Trophoblast cell (in vitro differentiated cells and primary cell): ENCODE data around the gene IVD.

Experiments
- DNase-seq, 2 donors: peaks; one replicate each; pipeline ENCODE4 v3.0.0-alpha.2; 2016
- H2AFZ ChIP-seq: 2 replicates; pipeline ENCODE4 v1.6.1; 2013; ENCODE audit warnings: low read length, moderate library complexity, mild to moderate bottlenecking; ENCODE audit not compliant: insufficient read depth, poor library complexity
- H2AK5ac ChIP-seq: 2 replicates; pipeline ENCODE4 v1.6.1; 2013; ENCODE audit warnings: mild to moderate bottlenecking, low read length
- H2BK120ac ChIP-seq: 2 replicates; pipeline ENCODE4 v1.6.1; 2013; ENCODE audit warnings: low read length, mild to moderate bottlenecking, moderate library complexity; ENCODE audit not compliant: insufficient read depth, poor library complexity
- H2BK12ac ChIP-seq: 2 replicates; pipeline ENCODE4 v1.6.1; 2013; ENCODE audit warnings: mild to moderate bottlenecking, low read length, moderate library complexity
- H2BK5ac ChIP-seq: 2 replicates; pipeline ENCODE4 v1.6.1; 2013; ENCODE audit warnings: low read length, low read depth, moderate library complexity, mild to moderate bottlenecking; ENCODE audit not compliant: poor library complexity
- H3K14ac ChIP-seq: 2 replicates; pipeline ENCODE4 v1.6.1; 2013; ENCODE audit warnings: mild to moderate bottlenecking, low read length
- H3K18ac ChIP-seq: 2 replicates; pipeline ENCODE4 v1.6.1; 2013; ENCODE audit warnings: mild to moderate bottlenecking, low read length
- H3K23ac ChIP-seq: 2 replicates; pipeline ENCODE4 v1.6.1; 2013; ENCODE audit warnings: low read length
- H3K27ac ChIP-seq: 2 replicates; pipeline ENCODE4 v1.5.1; 2013; ENCODE audit warnings: low read depth, mild to moderate bottlenecking, inconsistent platforms, low read length, moderate library complexity
- H3K27me3 ChIP-seq: 2 replicates; pipeline ENCODE4 v1.6.1; 2013; ENCODE audit warnings: inconsistent platforms, mild to moderate bottlenecking, low read length, moderate library complexity; ENCODE audit not compliant: insufficient read depth
- H3K36me3 ChIP-seq, 2 experiments: 1 replicate in 1 of 2; 2 replicates in 1 of 2; pipeline ENCODE4 v1.6.1; 2013; ENCODE audit warnings: low read length in 2 of 2, mild to moderate bottlenecking in 2 of 2, moderate library complexity in 1 of 2; ENCODE audit not compliant: insufficient read depth in 2 of 2, control insufficient read depth in 1 of 2
- H3K4ac ChIP-seq: 2 replicates; pipeline ENCODE4 v1.6.1; 2013; ENCODE audit warnings: low read depth, mild to moderate bottlenecking, low read length, moderate library complexity
- H3K4me1 ChIP-seq, 2 experiments: 1 replicate in 1 of 2; 2 replicates in 1 of 2; pipeline ENCODE4 v1.6.1; 2013; ENCODE audit warnings: low read length in 2 of 2, mild to moderate bottlenecking in 2 of 2, moderate library complexity in 1 of 2; ENCODE audit not compliant: insufficient read depth in 2 of 2, control insufficient read depth in 1 of 2
- H3K4me2 ChIP-seq: 2 replicates; pipeline ENCODE4 v1.6.1; 2013; ENCODE audit warnings: inconsistent platforms, mild to moderate bottlenecking, low read length, moderate library complexity
- H3K4me3 ChIP-seq: 2 replicates; pipeline ENCODE4 v1.5.1; 2013; ENCODE audit warnings: mild to moderate bottlenecking, low read depth, low read length, inconsistent platforms
- H3K79me1 ChIP-seq: one replicate; pipeline ENCODE4 v1.6.1; 2013; ENCODE audit warnings: low read length
- H3K79me2 ChIP-seq: 2 replicates; pipeline ENCODE4 v1.6.1; 2013; ENCODE audit warnings: low read length, mild to moderate bottlenecking; ENCODE audit not compliant: control insufficient read depth, insufficient read depth, poor library complexity
- H3K9ac ChIP-seq: 2 replicates; pipeline ENCODE4 v1.6.1; 2013; ENCODE audit warnings: mild to moderate bottlenecking, low read length
- H3K9me3 ChIP-seq: 2 replicates; pipeline ENCODE4 v1.6.1; 2013; ENCODE audit warnings: low read depth, mild to moderate bottlenecking, control low read depth, inconsistent platforms, low read length; ENCODE audit not compliant: insufficient read depth
- H4K12ac ChIP-seq: 2 replicates; pipeline ENCODE4 v1.6.1; 2013; ENCODE audit warnings: low read depth, mild to moderate bottlenecking, low read length, moderate library complexity
- H4K8ac ChIP-seq: 2 replicates; pipeline ENCODE4 v1.6.1; 2013; ENCODE audit warnings: low read depth, mild to moderate bottlenecking, low read length, moderate library complexity
- H4K91ac ChIP-seq: one replicate; pipeline ENCODE4 v1.6.1; 2013; ENCODE audit warnings: low read depth, mild to moderate bottlenecking, low read length, moderate library complexity
- WGBS: extraction: QIAGEN DNeasy Blood & Tissue Kit; methylation state at CpG from one replicate; pipeline ENCODE4 v1.1.7; 2013; ENCODE audit warnings: missing lambda C conversion rate; ENCODE audit not compliant: insufficient read length, insufficient coverage; ENCODE audit errors: extremely low coverage; 5-methylcytosine and 5-hydroxymethylcytosine counted together

Gene IVD

GRCh38 chr15:40425681-40426080 lies 20.1 kb downstream of the IVD start:
- no peak overlapping the region for H3K23ac ChIP-seq
- H3K79me2 ChIP-seq: no peaks in the 10 kb centered on the region
- no peak overlapping the region for H3K9ac ChIP-seq
- H4K12ac ChIP-seq: no peak overlapping the region
- H2AK5ac ChIP-seq: no peak overlapping the region
- H4K8ac ChIP-seq: no peak overlapping the region
- H3K4ac ChIP-seq: no peak overlapping the region
- H3K27me3 ChIP-seq: no peaks in the 10 kb centered on the region
- no peak overlapping the region for H4K91ac ChIP-seq
- H3K18ac ChIP-seq: no peak overlapping the region
- H3K9me3 ChIP-seq: no peaks in the 10 kb centered on the region
- no peak overlapping the region for H3K14ac ChIP-seq
- H2BK120ac ChIP-seq: no peak overlapping the region
- no peak overlapping the region for H3K4me2 ChIP-seq
- no peak overlapping the region for H2BK12ac ChIP-seq
- H3K4me1 ChIP-seq: peaks cover 3% of the 10 kb centered on the region in 2 experiments
- H3K27ac ChIP-seq: no peak overlapping the region
- no CpG with 5 or more reads among the region's 5 CpGs for WGBS
- H3K36me3 ChIP-seq: no peaks in the 10 kb centered on the region
- no peak overlapping the region for H3K4me3 ChIP-seq
- no peak for DNase-seq
- no peak overlapping the region for H2BK5ac ChIP-seq
- no peaks in the 10 kb centered on the region for H3K79me1 ChIP-seq
- H2AFZ ChIP-seq: no peak overlapping the region

DNA sequence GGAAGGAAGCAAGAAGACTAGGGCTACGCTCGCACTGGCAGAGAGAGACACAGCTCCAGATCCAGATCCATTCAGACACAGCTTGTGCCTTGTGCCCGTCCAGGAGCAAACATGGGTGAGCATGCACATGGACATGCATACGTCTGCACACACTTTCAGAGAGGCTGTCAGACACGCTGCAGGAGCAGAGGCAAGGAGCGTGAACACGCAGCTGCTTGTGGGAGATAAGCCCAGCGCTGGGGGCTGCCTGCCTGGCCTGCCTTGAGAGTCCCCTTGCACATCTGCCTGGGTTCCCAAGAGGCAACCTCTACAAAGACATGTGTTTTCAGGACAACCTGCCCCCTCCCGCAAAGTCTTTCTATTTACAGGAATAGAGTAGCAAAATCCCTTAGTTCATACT lies 21.6 kb downstream of the IVD start:
- Histone ChIP-seq H3K4me3 (no peak overlapping the region), H3K23ac (no peak overlapping the region), H3K9me3 (no peaks in the 10 kb centered on the region), H3K27me3 (no peaks in the 10 kb centered on the region), H3K79me1 (no peaks in the 10 kb centered on the region), H2BK12ac (no peak overlapping the region), H2AK5ac (no peak overlapping the region), H3K36me3 (no peaks in the 10 kb centered on the region), H4K91ac (no peak overlapping the region), H3K9ac (no peak overlapping the region), H3K4me1 (no peaks in the 10 kb centered on the region), H3K18ac (no peak overlapping the region), H3K4me2 (no peak overlapping the region), H4K12ac (no peak overlapping the region), H2BK120ac (no peak overlapping the region), H3K79me2 (no peaks in the 10 kb centered on the region), H4K8ac (no peak overlapping the region), H3K14ac (no peak overlapping the region), H2AFZ (no peak overlapping the region), H3K4ac (no peak overlapping the region), H2BK5ac (no peak overlapping the region), H3K27ac (no peak overlapping the region)
- DNase-seq: no peak
- no CpG with 5 or more reads among the region's 9 CpGs for WGBS

- Histone ChIP-seq H4K8ac (no peak overlapping the region), H3K36me3 (no peaks in the 10 kb centered on the region), H3K23ac (no peak overlapping the region), H3K9me3 (no peaks in the 10 kb centered on the region), H3K4ac (no peak overlapping the region), H4K12ac (no peak overlapping the region), H3K14ac (no peak overlapping the region), H3K4me1 (no peaks in the 10 kb centered on the region), H3K9ac (no peak overlapping the region), H2BK5ac (no peak overlapping the region), H3K4me3 (no peak overlapping the region), H3K18ac (no peak overlapping the region), H4K91ac (no peak overlapping the region), H3K27me3 (no peaks in the 10 kb centered on the region), H2BK12ac (no peak overlapping the region), H3K27ac (no peak overlapping the region), H3K4me2 (no peak overlapping the region), H2AK5ac (no peak overlapping the region), H2AFZ (no peak overlapping the region), H3K79me2 (no peaks in the 10 kb centered on the region), H3K79me1 (no peaks in the 10 kb centered on the region), H2BK120ac (no peak overlapping the region)
- no CpG with 5 or more reads among the region's 4 CpGs for WGBS
- no peak for DNase-seq
Measured at GRCh38 chr15:40428185-40428584, 22.6 kb downstream of the IVD start.

DNA sequence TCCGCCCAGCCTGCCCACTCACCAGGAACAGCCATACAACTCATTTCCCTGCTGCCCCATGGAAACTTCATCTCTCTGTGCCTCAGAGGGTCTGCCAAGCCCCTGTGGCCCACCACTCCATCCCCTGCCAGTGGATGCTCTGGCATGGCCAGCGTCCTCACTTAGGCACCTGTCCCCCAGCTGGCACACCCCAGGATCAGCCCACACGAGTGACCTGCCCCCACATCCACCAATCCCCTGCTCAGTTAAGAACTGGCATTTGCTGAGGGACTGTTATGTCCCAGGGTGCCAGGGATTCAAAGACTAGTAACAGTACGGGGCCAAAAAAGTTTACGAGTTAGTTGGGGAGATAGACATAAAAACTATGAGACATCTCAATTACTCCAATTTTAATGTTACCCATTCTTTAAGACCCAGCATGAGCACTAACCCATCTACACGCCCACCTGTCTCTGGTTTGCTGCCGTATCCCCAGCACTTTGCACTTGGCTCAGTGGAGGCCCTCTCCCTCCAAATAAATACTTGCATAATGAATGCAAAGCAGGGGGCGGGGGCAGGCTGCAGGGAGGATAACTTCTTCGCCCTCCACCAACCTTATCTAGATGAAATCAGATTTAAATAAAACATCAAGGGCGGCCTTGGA lies 23.6 kb downstream of the IVD start:
- Histone ChIP-seq H3K27me3 (no peaks in the 10 kb centered on the region), H3K79me2 (no peaks in the 10 kb centered on the region), H2AK5ac (no peak overlapping the region), H4K91ac (no peak overlapping the region), H3K79me1 (no peaks in the 10 kb centered on the region), H2BK5ac (no peak overlapping the region), H3K9ac (no peak overlapping the region), H3K23ac (no peak overlapping the region), H3K27ac (no peak overlapping the region), H4K8ac (no peak overlapping the region), H3K4me1 (no peaks in the 10 kb centered on the region), H4K12ac (no peak overlapping the region), H3K4ac (no peak overlapping the region), H3K18ac (no peak overlapping the region), H3K9me3 (no peaks in the 10 kb centered on the region), H2BK120ac (no peak overlapping the region), H3K36me3 (no peaks in the 10 kb centered on the region), H3K14ac (no peak overlapping the region), H2AFZ (no peak overlapping the region), H3K4me2 (no peak overlapping the region), H2BK12ac (no peak overlapping the region), H3K4me3 (no peak overlapping the region)
- no CpG with 5 or more reads among the region's 10 CpGs for WGBS
- no peak for DNase-seq
